Stimulated activated CD8-positive, alpha-beta memory T cell treated with anti-CD3 and anti-CD28 coated beads, Interleukin-7, amount 100 ng/mL, for 24 hours (primary cell): ENCODE data around the gene GRK2.
"Not testable (repeated sequence)": the region's sequence is repeated elsewhere in the genome, so short reads cannot be mapped to it uniquely, and the experiment has no call there.

Experiments
- DNase-seq: peaks from one replicate; pipeline ENCODE4 v3.0.0-alpha.2; 2020; ENCODE audit warnings: low read depth

GRK2 gene

DNA sequence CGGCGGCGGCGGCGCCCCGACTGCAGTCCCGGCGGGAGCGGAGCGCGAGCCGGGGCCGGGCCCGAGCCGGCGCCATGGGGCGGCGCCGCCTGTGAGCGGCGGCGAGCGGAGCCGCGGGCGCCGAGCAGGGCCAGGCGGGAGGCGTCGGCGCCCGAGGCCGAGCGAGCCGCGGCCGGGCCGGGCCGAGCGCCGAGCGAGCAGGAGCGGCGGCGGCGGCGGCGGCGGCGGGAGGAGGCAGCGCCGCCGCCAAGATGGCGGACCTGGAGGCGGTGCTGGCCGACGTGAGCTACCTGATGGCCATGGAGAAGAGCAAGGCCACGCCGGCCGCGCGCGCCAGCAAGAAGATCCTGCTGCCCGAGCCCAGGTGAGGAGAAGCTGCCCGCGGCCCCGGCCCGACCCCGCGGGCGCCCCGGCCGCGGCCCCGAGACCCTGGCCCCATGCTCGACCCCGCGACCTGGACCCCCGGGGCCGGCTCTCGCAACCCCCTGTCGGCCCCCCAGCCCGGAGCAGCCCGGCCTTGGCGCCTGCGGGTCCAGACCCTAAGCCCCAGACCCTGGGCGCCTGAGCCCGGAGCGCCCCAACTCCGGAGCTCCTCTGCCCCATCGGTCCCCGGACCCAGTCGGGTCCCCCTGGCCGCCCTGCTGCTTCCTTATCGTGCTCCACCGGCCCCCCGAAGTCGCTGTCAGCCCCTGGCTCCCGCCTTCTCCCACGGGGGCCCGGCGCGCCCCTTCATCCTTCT lies at the start of gene GRK2:
Gene GRK2 (plus strand): TSS at position 25 of the 739 bp plus-strand sequence. CDS start 227 bp downstream, at position 252.
- DNase-seq: no peak

GRCh38 chr11:67227726-67228125 lies 38.5 kb upstream of the GRK2 start:
- no peak for DNase-seq

GRCh38 chr11:67230406-67230805 lies 35.9 kb upstream of the GRK2 start:
- DNase-seq: no peak

- no peak for DNase-seq
Observed at GRCh38 chr11:67230886-67231285, 35.4 kb upstream of the GRK2 start.

GRCh38 chr11:67233584-67234190 lies 32.6 kb upstream of the GRK2 start:
- DNase-seq: no peak

DNA sequence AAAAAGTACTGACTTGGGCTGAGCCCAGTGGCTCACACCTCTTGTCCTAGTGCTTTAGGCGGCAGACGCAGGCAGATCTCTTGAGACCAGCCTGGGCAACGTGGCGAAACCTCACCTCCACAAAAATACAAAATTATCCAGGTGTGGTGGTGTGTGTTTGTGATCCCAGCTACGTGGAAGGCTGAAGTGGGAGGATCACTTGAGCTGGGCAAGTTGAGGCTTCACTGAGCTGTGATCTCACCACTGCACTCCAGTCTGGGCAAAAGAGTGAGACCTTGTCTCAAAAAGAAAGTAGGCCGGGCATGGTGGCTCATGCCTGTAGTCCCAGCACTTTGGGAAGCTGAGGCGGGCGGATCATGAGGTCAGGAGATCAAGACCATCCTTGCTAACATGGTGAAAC lies 31.7 kb upstream of the GRK2 start:
- DNase-seq: not testable (repeated sequence)

GRCh38 chr11:67237574-67237973 lies 28.7 kb upstream of the GRK2 start:
- DNase-seq: no peak

DNA sequence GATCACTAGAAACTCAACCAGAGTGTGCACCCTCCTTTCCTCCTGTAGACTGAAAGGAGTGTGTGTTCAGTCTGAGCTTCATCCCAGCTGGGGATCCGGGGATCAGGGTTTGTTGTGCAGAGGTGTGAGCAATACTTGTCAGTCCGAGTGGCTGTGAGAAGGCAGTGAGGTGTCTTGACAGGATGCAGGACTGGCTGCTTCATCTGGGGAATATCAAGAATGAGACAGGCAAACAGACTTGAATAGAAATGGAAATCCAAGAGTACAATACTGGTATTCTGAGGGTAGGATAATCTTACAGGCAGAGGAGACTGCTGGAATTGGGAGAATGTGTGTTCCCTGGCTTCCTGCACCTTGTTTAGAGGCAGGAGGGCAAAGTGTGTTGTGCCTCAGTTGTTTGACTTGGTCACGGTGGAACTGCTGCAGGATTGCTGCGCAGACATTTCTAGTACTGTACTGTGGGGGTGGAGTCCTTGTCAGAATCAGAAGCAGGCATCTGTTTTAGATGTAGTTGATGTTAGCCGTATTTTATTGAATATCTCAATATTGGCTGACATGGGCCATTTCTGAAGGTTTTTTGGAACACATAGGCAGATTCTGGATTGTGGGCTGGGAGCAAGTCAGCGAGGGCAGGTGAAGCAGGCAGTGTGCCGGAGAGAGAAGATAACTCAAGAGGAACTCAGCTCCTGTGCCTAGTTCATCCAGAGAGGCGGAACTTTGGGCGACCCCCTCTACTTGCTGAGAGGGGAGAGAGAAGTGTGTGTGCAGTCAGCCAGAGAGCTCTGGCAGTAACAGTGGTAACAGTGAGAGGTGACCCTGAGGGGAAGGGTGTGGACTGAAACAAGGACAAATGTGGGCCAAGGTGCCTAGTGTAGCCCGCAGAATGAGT lies 27.1 kb upstream of the GRK2 start:
- DNase-seq: no peak

DNA sequence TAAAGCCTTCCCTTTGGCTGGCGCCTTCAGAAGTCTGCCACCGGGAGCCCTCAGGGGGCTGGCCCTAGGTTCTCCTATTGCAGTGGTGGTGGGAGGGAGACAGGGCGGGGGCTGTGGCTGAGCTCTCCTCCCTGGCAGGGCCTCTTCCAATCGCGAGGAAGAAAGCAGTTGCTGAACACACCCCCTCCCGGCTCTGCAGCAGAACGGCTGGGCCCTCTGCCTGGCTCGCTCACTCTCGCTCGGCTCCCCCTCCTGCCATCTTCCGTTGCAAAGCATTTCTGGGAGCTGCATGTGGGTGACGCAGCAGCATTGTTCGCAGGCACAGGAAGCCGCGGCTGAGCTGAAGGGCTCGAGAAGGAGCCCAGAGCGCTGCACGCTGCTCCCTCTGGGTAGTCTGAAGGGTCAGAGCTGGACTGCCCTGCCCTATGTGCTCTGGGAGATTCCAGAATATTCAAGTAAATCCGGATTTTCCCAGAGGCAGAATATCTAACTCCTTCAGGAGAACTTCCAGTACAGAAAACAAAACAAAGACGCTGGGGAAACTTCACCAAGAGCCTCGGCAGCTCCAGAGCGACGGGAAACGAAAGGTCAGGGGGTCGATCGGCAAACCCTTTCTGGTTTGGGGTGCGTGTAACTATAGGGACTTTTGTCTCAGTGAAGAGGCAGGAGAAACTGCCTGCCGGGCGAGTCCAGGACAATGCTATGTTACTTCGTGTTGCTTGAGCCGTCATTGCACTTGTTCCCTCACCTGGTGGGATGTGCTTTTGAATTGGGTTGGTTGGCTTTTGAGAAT lies 26.3 kb upstream of the GRK2 start:
- peak; percentile 82 for DNase-seq

GRCh38 chr11:67240576-67241389 lies 25.5 kb upstream of the GRK2 start:
- peak; percentile 61 for DNase-seq

DNA sequence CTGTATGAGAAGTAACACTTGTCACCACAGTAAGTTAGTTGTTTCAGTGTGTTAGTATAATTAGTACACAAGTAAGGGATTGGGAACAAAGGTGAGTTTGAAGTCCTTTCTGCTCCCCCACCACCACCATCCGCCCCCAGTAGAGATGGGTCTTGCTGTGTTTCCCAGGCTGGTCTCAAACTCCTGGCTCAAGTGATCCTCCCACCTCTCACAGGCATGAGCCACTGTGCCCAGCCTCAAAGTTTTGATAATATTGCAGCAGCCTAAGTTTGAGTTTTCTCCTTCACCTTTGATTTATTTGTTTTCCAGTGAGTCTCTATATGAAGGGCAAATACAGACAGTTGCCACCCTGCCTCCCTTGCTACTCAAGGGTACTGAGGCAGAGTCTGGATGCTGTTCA lies 23.7 kb upstream of the GRK2 start:
- DNase-seq: no peak

- no peak for DNase-seq
Observed at GRCh38 chr11:67243051-67243450, 23.2 kb upstream of the GRK2 start.

- no peak for DNase-seq
Observed at GRCh38 chr11:67245046-67245445, 21.2 kb upstream of the GRK2 start.

DNA sequence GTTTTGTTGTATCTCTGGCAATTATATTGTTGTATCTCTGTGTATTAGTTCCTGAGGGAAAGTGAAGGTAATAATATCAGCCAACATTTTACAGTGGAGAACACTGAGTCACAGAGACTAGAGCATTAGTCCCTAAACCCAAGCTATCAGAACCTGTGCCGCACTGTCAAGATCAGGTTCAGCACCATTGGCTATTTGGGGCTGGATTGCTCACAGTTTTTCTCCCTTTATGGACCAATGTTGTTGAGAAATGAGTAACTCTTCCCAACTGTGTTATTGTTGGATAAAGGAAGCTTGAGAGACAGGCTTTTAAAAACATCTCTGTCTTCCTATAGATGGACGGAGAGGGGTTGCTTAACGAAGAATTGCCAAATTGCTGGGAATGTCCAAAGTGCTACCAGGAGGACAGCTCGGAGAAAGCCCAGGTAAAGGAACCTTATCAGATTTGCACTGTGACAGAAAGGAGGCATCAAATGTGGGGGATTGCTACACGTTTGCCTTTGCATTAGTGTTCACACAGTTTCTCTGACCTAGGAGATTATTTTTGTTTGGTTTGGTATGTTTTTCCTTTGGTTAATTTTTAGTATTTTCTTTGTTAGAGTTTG lies 18.2 kb upstream of the GRK2 start:
- DNase-seq: no peak

DNA sequence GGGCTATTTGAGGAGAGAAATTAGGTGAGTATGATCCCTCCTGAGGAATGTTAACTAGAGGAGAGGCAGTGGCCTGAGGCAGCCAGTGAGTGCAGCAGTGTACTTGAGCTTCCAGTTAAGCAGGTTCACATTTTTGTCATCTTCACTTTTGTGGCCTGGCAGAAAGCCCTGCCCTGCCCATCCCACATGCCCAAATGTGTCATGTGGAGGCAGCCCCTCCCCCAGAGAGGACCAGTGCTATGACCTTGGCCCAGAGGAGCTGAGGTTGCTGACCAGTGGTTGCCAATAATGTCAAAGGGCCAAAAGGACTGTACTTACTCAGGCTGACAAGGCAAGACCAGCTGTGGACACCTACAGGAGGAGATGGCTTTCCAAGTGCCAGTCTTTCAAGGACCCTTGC lies 17.6 kb upstream of the GRK2 start:
- no peak for DNase-seq

- no peak for DNase-seq
Observed at GRCh38 chr11:67250059-67251043, 15.9 kb upstream of the GRK2 start.

DNA sequence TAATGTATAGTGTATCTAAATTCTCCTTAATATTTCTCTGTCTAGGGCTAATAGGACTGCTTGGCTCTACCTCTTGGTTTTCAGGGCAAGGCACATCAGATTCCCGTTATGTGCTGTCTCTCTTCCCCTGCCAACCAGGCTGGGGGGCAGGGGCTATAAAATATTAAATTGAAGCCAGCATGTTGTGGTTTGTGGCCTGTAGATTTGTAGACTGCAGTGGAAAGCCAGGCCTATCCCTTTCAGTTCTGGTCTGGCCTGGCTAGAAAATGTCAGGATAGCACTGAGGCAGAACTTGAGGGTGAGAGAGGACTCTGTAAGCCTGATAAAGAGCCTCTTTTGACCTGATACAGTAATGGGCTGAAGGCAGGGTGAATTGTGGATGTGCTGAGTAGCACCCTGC lies 14.4 kb upstream of the GRK2 start:
- DNase-seq: no peak

DNA sequence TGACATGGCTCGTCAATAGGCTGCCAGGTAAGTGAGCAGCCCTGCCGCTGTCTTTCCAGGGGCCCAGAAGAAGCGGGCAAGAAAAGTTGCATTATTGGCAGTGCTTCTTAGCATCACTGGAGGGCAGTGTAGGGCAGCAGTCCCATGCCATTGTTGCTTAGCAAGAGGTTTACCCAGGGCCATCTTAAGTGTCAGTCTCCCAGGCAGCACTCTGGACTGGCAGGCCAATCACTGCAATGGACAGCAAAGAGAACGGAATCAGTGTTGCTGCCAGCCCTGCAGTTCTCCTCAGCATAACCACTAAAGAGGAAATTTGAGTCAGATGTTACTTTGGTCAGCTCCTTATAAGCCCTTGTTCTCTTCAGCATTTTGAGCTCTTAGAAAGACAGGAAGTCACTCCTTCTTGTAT lies 13.4 kb upstream of the GRK2 start:
- no peak for DNase-seq

DNA sequence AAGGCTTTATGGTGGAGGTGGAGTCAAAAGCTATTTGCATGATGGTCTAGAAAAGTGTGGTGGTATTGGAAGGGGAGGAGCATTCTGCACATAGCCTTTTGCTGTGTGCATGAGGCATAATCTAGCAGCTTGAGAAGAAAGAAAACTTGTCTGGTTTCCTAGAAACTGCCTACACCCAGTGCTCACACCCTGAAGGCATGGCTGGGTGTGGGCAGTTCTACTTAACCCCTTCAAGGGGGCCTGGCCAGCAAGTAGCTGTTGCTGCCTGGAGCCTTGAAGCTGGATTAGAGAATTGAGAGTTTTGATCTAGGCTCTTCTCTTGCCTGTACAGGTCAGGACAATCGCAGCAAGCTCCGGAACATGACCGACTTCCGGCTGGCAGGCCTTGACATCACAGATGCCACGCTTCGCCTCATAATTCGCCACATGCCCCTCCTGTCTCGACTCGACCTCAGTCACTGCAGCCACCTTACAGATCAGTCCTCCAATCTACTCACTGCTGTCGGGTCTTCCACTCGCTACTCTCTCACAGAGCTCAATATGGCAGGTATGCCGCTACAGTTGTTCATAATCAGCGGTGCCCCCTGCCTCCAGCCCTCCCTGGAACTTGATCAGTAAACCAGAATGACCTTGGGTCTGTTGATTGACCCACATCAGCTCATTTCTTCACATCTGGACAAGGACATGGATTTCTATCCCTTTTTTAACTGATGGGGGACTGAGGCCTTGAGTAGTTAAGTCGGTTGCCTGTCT lies 12.2 kb upstream of the GRK2 start:
- DNase-seq: no peak
